ENCODE data around the gene SLC46A2.

Gene SLC46A2

GRCh38 chr9:112921549-112921948 is 30.9 kb upstream of the SLC46A2 start:
- H3K23ac ChIP-seq (ENCODE audit: low read length), result no peak overlapping the region
- DNase-seq, result peak; percentile 43 to 69
- H2AK5ac ChIP-seq (ENCODE audit: low read length), result no peak overlapping the region
- no peak overlapping the region for H3K4me2 ChIP-seq (ENCODE audit: low read length)
- H3K9me3 ChIP-seq (ENCODE audit: insufficient read depth, low read depth, low read length), result no peaks in the 10 kb centered on the region
- H4K12ac ChIP-seq (ENCODE audit: low read depth, low read length), result no peak overlapping the region
- H3K18ac ChIP-seq (ENCODE audit: low read length), result no peak overlapping the region
- no peaks in the 10 kb centered on the region for H3K79me1 ChIP-seq (ENCODE audit: low read length)
- H3K9ac ChIP-seq (ENCODE audit: low read length), result no peak overlapping the region
- no peaks in the 10 kb centered on the region for H3K79me2 ChIP-seq (ENCODE audit: control insufficient read depth, insufficient read depth, low read length, poor library complexity)
- WGBS (ENCODE audit: extremely low coverage, insufficient coverage, insufficient read length), result no CpG with 5 or more reads among the region's 3 CpGs
- no peaks in the 10 kb centered on the region for H3K4me1 ChIP-seq (ENCODE audit: control insufficient read depth in 1 of 2, insufficient read depth in 2 of 2, low read length in 2 of 2)
- no peak overlapping the region for H3K14ac ChIP-seq (ENCODE audit: low read length)
- no peak overlapping the region for H2AFZ ChIP-seq (ENCODE audit: insufficient read depth, low read length, poor library complexity)
- no peaks in the 10 kb centered on the region for H3K27me3 ChIP-seq (ENCODE audit: insufficient read depth, low read length)
- no peak overlapping the region for H3K27ac ChIP-seq (ENCODE audit: low read depth, low read length)
- H4K8ac ChIP-seq (ENCODE audit: low read depth, low read length), result no peak overlapping the region
- no peak overlapping the region for H2BK12ac ChIP-seq (ENCODE audit: low read length)
- no peak overlapping the region for H2BK5ac ChIP-seq (ENCODE audit: low read depth, low read length, poor library complexity)
- H3K4ac ChIP-seq (ENCODE audit: low read depth, low read length), result no peak overlapping the region
- no peaks in the 10 kb centered on the region for H3K36me3 ChIP-seq (ENCODE audit: control insufficient read depth in 1 of 2, insufficient read depth in 2 of 2, low read length in 2 of 2)
- no peak overlapping the region for H2BK120ac ChIP-seq (ENCODE audit: insufficient read depth, low read length, poor library complexity)
- no peak overlapping the region for H4K91ac ChIP-seq (ENCODE audit: low read depth, low read length)
- H3K4me3 ChIP-seq (ENCODE audit: low read depth, low read length), result no peak overlapping the region

- Histone ChIP-seq H2AFZ (ENCODE audit: insufficient read depth, low read length, poor library complexity) (no peak overlapping the region), H2BK120ac (ENCODE audit: insufficient read depth, low read length, poor library complexity) (no peak overlapping the region), H3K79me2 (ENCODE audit: control insufficient read depth, insufficient read depth, low read length, poor library complexity) (no peaks in the 10 kb centered on the region), H4K8ac (ENCODE audit: low read depth, low read length) (no peak overlapping the region), H3K27ac (ENCODE audit: low read depth, low read length) (no peak overlapping the region), H3K18ac (ENCODE audit: low read length) (no peak overlapping the region), H3K23ac (ENCODE audit: low read length) (no peak overlapping the region), H3K36me3 (ENCODE audit: control insufficient read depth in 1 of 2, insufficient read depth in 2 of 2, low read length in 2 of 2) (no peaks in the 10 kb centered on the region), H3K79me1 (ENCODE audit: low read length) (no peaks in the 10 kb centered on the region), H3K4me2 (ENCODE audit: low read length) (no peak overlapping the region), H3K4me3 (ENCODE audit: low read depth, low read length) (no peak overlapping the region), H3K9me3 (ENCODE audit: insufficient read depth, low read depth, low read length) (no peaks in the 10 kb centered on the region), H3K14ac (ENCODE audit: low read length) (no peak overlapping the region), H3K27me3 (ENCODE audit: insufficient read depth, low read length) (no peaks in the 10 kb centered on the region), H2AK5ac (ENCODE audit: low read length) (no peak overlapping the region), H4K91ac (ENCODE audit: low read depth, low read length) (no peak overlapping the region), H3K9ac (ENCODE audit: low read length) (no peak overlapping the region), H3K4me1 (ENCODE audit: control insufficient read depth in 1 of 2, insufficient read depth in 2 of 2, low read length in 2 of 2) (no peaks in the 10 kb centered on the region), H4K12ac (ENCODE audit: low read depth, low read length) (no peak overlapping the region), H2BK12ac (ENCODE audit: low read length) (no peak overlapping the region), H3K4ac (ENCODE audit: low read depth, low read length) (no peak overlapping the region), H2BK5ac (ENCODE audit: low read depth, low read length, poor library complexity) (no peak overlapping the region)
- DNase-seq, result no peak
- WGBS (ENCODE audit: extremely low coverage, insufficient coverage, insufficient read length), result no CpG with 5 or more reads among the region's 1 CpG
These were observed 27.3 kb upstream of the SLC46A2 start for GRCh38 chr9:112917987-112918362.

GRCh38 chr9:112917047-112917986 is 26.6 kb upstream of the SLC46A2 start:
- no peak overlapping the region for H3K4me2 ChIP-seq (ENCODE audit: low read length)
- no peak overlapping the region for H3K14ac ChIP-seq (ENCODE audit: low read length)
- H3K79me1 ChIP-seq (ENCODE audit: low read length), result no peaks in the 10 kb centered on the region
- H4K12ac ChIP-seq (ENCODE audit: low read depth, low read length), result no peak overlapping the region
- no peak overlapping the region for H2BK120ac ChIP-seq (ENCODE audit: insufficient read depth, low read length, poor library complexity)
- no peak overlapping the region for H3K23ac ChIP-seq (ENCODE audit: low read length)
- H2AK5ac ChIP-seq (ENCODE audit: low read length), result no peak overlapping the region
- WGBS (ENCODE audit: extremely low coverage, insufficient coverage, insufficient read length), result no CpG with 5 or more reads among the region's 1 CpG
- H3K9ac ChIP-seq (ENCODE audit: low read length), result no peak overlapping the region
- peak in 1 of 2 donors; percentile 76 for DNase-seq
- H3K4ac ChIP-seq (ENCODE audit: low read depth, low read length), result no peak overlapping the region
- no peak overlapping the region for H4K8ac ChIP-seq (ENCODE audit: low read depth, low read length)
- no peaks in the 10 kb centered on the region for H3K79me2 ChIP-seq (ENCODE audit: control insufficient read depth, insufficient read depth, low read length, poor library complexity)
- H3K36me3 ChIP-seq (ENCODE audit: control insufficient read depth in 1 of 2, insufficient read depth in 2 of 2, low read length in 2 of 2), result no peaks in the 10 kb centered on the region
- no peak overlapping the region for H2BK5ac ChIP-seq (ENCODE audit: low read depth, low read length, poor library complexity)
- no peak overlapping the region for H4K91ac ChIP-seq (ENCODE audit: low read depth, low read length)
- H3K4me1 ChIP-seq (ENCODE audit: control insufficient read depth in 1 of 2, insufficient read depth in 2 of 2, low read length in 2 of 2), result no peaks in the 10 kb centered on the region
- H3K18ac ChIP-seq (ENCODE audit: low read length), result no peak overlapping the region
- no peaks in the 10 kb centered on the region for H3K27me3 ChIP-seq (ENCODE audit: insufficient read depth, low read length)
- no peaks in the 10 kb centered on the region for H3K9me3 ChIP-seq (ENCODE audit: insufficient read depth, low read depth, low read length)
- no peak overlapping the region for H2BK12ac ChIP-seq (ENCODE audit: low read length)
- no peak overlapping the region for H3K4me3 ChIP-seq (ENCODE audit: low read depth, low read length)
- H2AFZ ChIP-seq (ENCODE audit: insufficient read depth, low read length, poor library complexity), result no peak overlapping the region
- no peak overlapping the region for H3K27ac ChIP-seq (ENCODE audit: low read depth, low read length)

- no peak overlapping the region for H2BK5ac ChIP-seq (ENCODE audit: low read depth, low read length, poor library complexity)
- no peak for DNase-seq
- H3K79me2 ChIP-seq (ENCODE audit: control insufficient read depth, insufficient read depth, low read length, poor library complexity), result no peaks in the 10 kb centered on the region
- H3K27me3 ChIP-seq (ENCODE audit: insufficient read depth, low read length), result no peaks in the 10 kb centered on the region
- no peak overlapping the region for H3K23ac ChIP-seq (ENCODE audit: low read length)
- no peak overlapping the region for H3K4me2 ChIP-seq (ENCODE audit: low read length)
- H2AFZ ChIP-seq (ENCODE audit: insufficient read depth, low read length, poor library complexity), result no peak overlapping the region
- H2BK120ac ChIP-seq (ENCODE audit: insufficient read depth, low read length, poor library complexity), result no peak overlapping the region
- H4K91ac ChIP-seq (ENCODE audit: low read depth, low read length), result no peak overlapping the region
- no peak overlapping the region for H3K14ac ChIP-seq (ENCODE audit: low read length)
- no peak overlapping the region for H3K4me3 ChIP-seq (ENCODE audit: low read depth, low read length)
- H4K12ac ChIP-seq (ENCODE audit: low read depth, low read length), result no peak overlapping the region
- no peak overlapping the region for H2AK5ac ChIP-seq (ENCODE audit: low read length)
- H3K4me1 ChIP-seq (ENCODE audit: control insufficient read depth in 1 of 2, insufficient read depth in 2 of 2, low read length in 2 of 2), result no peaks in the 10 kb centered on the region
- H3K9ac ChIP-seq (ENCODE audit: low read length), result no peak overlapping the region
- H3K18ac ChIP-seq (ENCODE audit: low read length), result no peak overlapping the region
- no peak overlapping the region for H3K27ac ChIP-seq (ENCODE audit: low read depth, low read length)
- H3K79me1 ChIP-seq (ENCODE audit: low read length), result no peaks in the 10 kb centered on the region
- H2BK12ac ChIP-seq (ENCODE audit: low read length), result no peak overlapping the region
- WGBS (ENCODE audit: extremely low coverage, insufficient coverage, insufficient read length), result no CpG with 5 or more reads among the region's 2 CpGs
- no peak overlapping the region for H4K8ac ChIP-seq (ENCODE audit: low read depth, low read length)
- H3K36me3 ChIP-seq (ENCODE audit: control insufficient read depth in 1 of 2, insufficient read depth in 2 of 2, low read length in 2 of 2), result no peaks in the 10 kb centered on the region
- no peak overlapping the region for H3K4ac ChIP-seq (ENCODE audit: low read depth, low read length)
- H3K9me3 ChIP-seq (ENCODE audit: insufficient read depth, low read depth, low read length), result no peaks in the 10 kb centered on the region
These were observed 23.8 kb upstream of the SLC46A2 start for GRCh38 chr9:112914524-112914923.

Measured in trophoblast cell (in vitro differentiated cells and primary cell).